ENCODE results near the gene TSPAN3.

Gene TSPAN3

GRCh38 chr15:76994496-76994895 lies 76.4 kb downstream of the TSPAN3 start:
- DNase-seq (ENCODE audit: low read depth, low spot score), result no peak
- in situ Hi-C loops (cut with HindIII; ENCODE audit: low sequenced_read_pairs), result no loop called here
- no peak overlapping the region for H3K4me3 ChIP-seq (ENCODE audit: low read depth, low read length)
- no peak for TF ChIP-seq CTCF (IDR thresholded peaks at IDR 0.05; ENCODE audit: low read depth, low read length)

GRCh38 chr15:76994001-76994400 lies 76.9 kb downstream of the TSPAN3 start:
- in situ Hi-C loops (cut with HindIII; ENCODE audit: low sequenced_read_pairs), result no loop called here
- no peak for TF ChIP-seq CTCF (IDR thresholded peaks at IDR 0.05; ENCODE audit: low read depth, low read length)
- DNase-seq (ENCODE audit: low read depth, low spot score), result no peak
- H3K4me3 ChIP-seq (ENCODE audit: low read depth, low read length), result no peak overlapping the region

GRCh38 chr15:76993114-76993725 lies 77.7 kb downstream of the TSPAN3 start:
- no peak overlapping the region for H3K4me3 ChIP-seq (ENCODE audit: low read depth, low read length)
- no peak for TF ChIP-seq CTCF (IDR thresholded peaks at IDR 0.05; ENCODE audit: low read depth, low read length)
- in situ Hi-C loops (cut with HindIII; ENCODE audit: low sequenced_read_pairs), result no loop called here
- DNase-seq (ENCODE audit: low read depth, low spot score), result no peak

GRCh38 chr15:76991741-76992645 lies 78.9 kb downstream of the TSPAN3 start:
- DNase-seq (ENCODE audit: low read depth, low spot score), result no peak
- in situ Hi-C loops (cut with HindIII; ENCODE audit: low sequenced_read_pairs), result no loop called here
- no peak overlapping the region for H3K4me3 ChIP-seq (ENCODE audit: low read depth, low read length)
- no peak for TF ChIP-seq CTCF (IDR thresholded peaks at IDR 0.05; ENCODE audit: low read depth, low read length)
